ENCODE results near the gene ADM. TPM values are rescaled to one million over a fixed set of nuclear protein-coding genes. Genes with fewer than 3 reads are reported as not detected.

ADM gene
- total RNA-seq, 4 donors from 2014 or later, result 40.4 to 194 (median 57.7) TPM

GRCh38 chr11:10356161-10356560 is 51.3 kb downstream of the ADM start:
- Histone ChIP-seq H3K4me3 (no peak overlapping the region), H3K27ac (no peak overlapping the region), H3K9me3 (no peaks in the 10 kb centered on the region), H3K4me1 (peaks cover 26 to 35% of the 10 kb centered on the region in 2 donors), H3K36me3 (no peaks in the 10 kb centered on the region), H3K27me3 (no peaks in the 10 kb centered on the region)
- TF ChIP-seq CTCF (IDR thresholded peaks at IDR 0.05 in 4 of 5, conservative IDR thresholded peaks at IDR 0.05 in 1 of 5) (no peak), POLR2A (IDR thresholded peaks at IDR 0.05) (no peak)
- ATAC-seq (no peak), DNase-seq (no peak)
- intact Hi-C loops (cut with DNase I; ENCODE audit: low total_unique reads), result no loop called here
- in situ Hi-C loops (cut with MboI; ENCODE audit: low sequenced_read_pairs in 4 of 4), result no loop called here

Other genes with a start within 250 kb of the ADM start
- gene SBF2, start 10.9 kb upstream of the ADM start, total RNA-seq, result 10 to 100 TPM; 19.3 to 28.1 (median 25.8) TPM
- 100 to 1,000 TPM; 104 to 185 (median 112) TPM for gene AMPD3, start 150.2 kb downstream of the ADM start, total RNA-seq
- 10 to 100 TPM; 16.8 to 38.2 (median 19.0) TPM for gene RNF141, start 236.1 kb downstream of the ADM start, total RNA-seq